NCI-H2196 treated with DMSO at 0.1 percent for 48 hours (cell line): ENCODE measurements around the gene KSR1.

Experiments
- DNase-seq: peaks from one replicate; lab custom pipeline; 2025; ENCODE audit not compliant: unreplicated experiment; lab: John Stamatoyannopoulos, UW

Gene KSR1

GRCh38 chr17:27603421-27603770 lies 147.1 kb downstream of the KSR1 start:
- DNase-seq, result no peak

GRCh38 chr17:27603880-27604794 lies 147.9 kb downstream of the KSR1 start:
- no peak for DNase-seq

GRCh38 chr17:27605409-27605808 lies 149.2 kb downstream of the KSR1 start:
- no peak for DNase-seq

- no peak for DNase-seq
These were observed 151.4 kb downstream of the KSR1 start for GRCh38 chr17:27607521-27608091.

- DNase-seq, result no peak
These were observed 152.3 kb downstream of the KSR1 start for GRCh38 chr17:27608328-27609230.

- no peak for DNase-seq
These were observed 153.5 kb downstream of the KSR1 start for GRCh38 chr17:27609611-27610303.

- DNase-seq, result no peak
These were observed 154.0 kb downstream of the KSR1 start for GRCh38 chr17:27610304-27610677.

- DNase-seq, result no peak
These were observed 156.0 kb downstream of the KSR1 start for GRCh38 chr17:27612160-27612770.

- no peak for DNase-seq
These were observed 157.2 kb downstream of the KSR1 start for GRCh38 chr17:27613433-27613832.

- DNase-seq, result no peak
These were observed 158.9 kb downstream of the KSR1 start for GRCh38 chr17:27615121-27615520.

- no peak for DNase-seq
These were observed 160.2 kb downstream of the KSR1 start for GRCh38 chr17:27616414-27616813.

- no peak for DNase-seq
These were observed 162.2 kb downstream of the KSR1 start for GRCh38 chr17:27618417-27618816.

GRCh38 chr17:27620721-27621120 lies 164.5 kb downstream of the KSR1 start:
- no peak for DNase-seq

GRCh38 chr17:27621536-27621935 lies 165.3 kb downstream of the KSR1 start:
- DNase-seq, result no peak

- no peak for DNase-seq
These were observed 165.8 kb downstream of the KSR1 start for GRCh38 chr17:27621942-27622559.

GRCh38 chr17:27622986-27623385 lies 166.7 kb downstream of the KSR1 start:
- no peak for DNase-seq

GRCh38 chr17:27623614-27624013 lies 167.4 kb downstream of the KSR1 start:
- no peak for DNase-seq

- DNase-seq, result no peak
These were observed 168.3 kb downstream of the KSR1 start for GRCh38 chr17:27624539-27624938.

- no peak for DNase-seq
These were observed 169.6 kb downstream of the KSR1 start for GRCh38 chr17:27625856-27626255.

GRCh38 chr17:27627514-27627913 lies 171.3 kb downstream of the KSR1 start:
- no peak for DNase-seq
